Ishikawa (cell line): ENCODE measurements around the gene POLR1E.

Experiments
- CEBPB ChIP-seq: IDR thresholded peaks from 2 replicates; pipeline ENCODE4 v1.6.1; 2012
- CREB1 ChIP-seq: IDR thresholded peaks from 2 replicates; pipeline ENCODE4 v1.6.1; 2012; ENCODE audit warnings: low read depth
- EGR1 ChIP-seq: IDR thresholded peaks from 2 replicates; pipeline ENCODE4 v1.6.1; 2012
- EP300 ChIP-seq: IDR thresholded peaks from 2 replicates; pipeline ENCODE4 v1.6.1; 2012; ENCODE audit warnings: borderline replicate concordance
- FOXM1 ChIP-seq: IDR thresholded peaks from 2 replicates; pipeline ENCODE4 v1.6.1; 2012; ENCODE audit warnings: low read depth, borderline replicate concordance
- MAX ChIP-seq: IDR thresholded peaks from 2 replicates; pipeline ENCODE4 v1.6.1; 2012
- NFIC ChIP-seq: IDR thresholded peaks from 2 replicates; pipeline ENCODE4 v1.6.1; 2012
- RAD21 ChIP-seq: IDR thresholded peaks from 2 replicates; pipeline ENCODE4 v1.6.1; 2012; ENCODE audit warnings: low read depth
- REST ChIP-seq: IDR thresholded peaks from 2 replicates; pipeline ENCODE4 v1.6.1; 2012; ENCODE audit warnings: low read depth, mild to moderate bottlenecking
- TAF1 ChIP-seq: IDR thresholded peaks from 2 replicates; pipeline ENCODE4 v1.6.1; 2012; ENCODE audit warnings: low read depth, mild to moderate bottlenecking
- TCF12 ChIP-seq: IDR thresholded peaks from 2 replicates; pipeline ENCODE4 v1.6.1; 2012; ENCODE audit warnings: low read depth
- TEAD4 ChIP-seq: IDR thresholded peaks from 2 replicates; pipeline ENCODE4 v1.6.1; 2012
- USF1 ChIP-seq: IDR thresholded peaks from 2 replicates; pipeline ENCODE4 v1.6.1; 2012
- YY1 ChIP-seq: IDR thresholded peaks from 2 replicates; pipeline ENCODE4 v1.6.1; 2012; ENCODE audit warnings: low read depth
- ZBTB7A ChIP-seq: IDR thresholded peaks from 2 replicates; pipeline ENCODE4 v1.6.1; 2012; ENCODE audit warnings: low read depth

The POLR1E gene

GRCh38 chr9:37508834-37509206 is 23.1 kb downstream of the POLR1E start:
- no peak for TF ChIP-seq FOXM1
- TF ChIP-seq TCF12 = no peak
- TF ChIP-seq EP300 = no peak
- no peak for TF ChIP-seq NFIC
- TF ChIP-seq YY1 = no peak
- TF ChIP-seq RAD21 = no peak
- no peak for TF ChIP-seq CEBPB
- no peak for TF ChIP-seq ZBTB7A
- no peak for TF ChIP-seq TEAD4
- TF ChIP-seq REST = no peak
- TF ChIP-seq MAX = no peak
- no peak for TF ChIP-seq USF1
- TF ChIP-seq CREB1 = no peak
- TF ChIP-seq EGR1 = no peak
- no peak for TF ChIP-seq TAF1

- TF ChIP-seq TAF1 = no peak
- no peak for TF ChIP-seq REST
- no peak for TF ChIP-seq EGR1
- TF ChIP-seq USF1 = no peak
- TF ChIP-seq MAX = no peak
- TF ChIP-seq TCF12 = no peak
- TF ChIP-seq CEBPB = no peak
- no peak for TF ChIP-seq NFIC
- TF ChIP-seq TEAD4 = no peak
- TF ChIP-seq CREB1 = no peak
These were observed 23.8 kb downstream of the POLR1E start for GRCh38 chr9:37509536-37509935.

- peak; percentile 25; the same call in 1 of the 2 replicates for TF ChIP-seq RAD21
- TF ChIP-seq FOXM1 = no peak
- no peak for TF ChIP-seq ZBTB7A
These were observed 25.6 kb downstream of the POLR1E start for GRCh38 chr9:37511016-37512010.

GRCh38 chr9:37512437-37512836 is 26.7 kb downstream of the POLR1E start:
- TF ChIP-seq EP300 = no peak

- TF ChIP-seq TEAD4 (no peak), RAD21 (no peak), TCF12 (no peak), MAX (no peak), NFIC (no peak), EGR1 (no peak), CREB1 (no peak), USF1 (no peak), CEBPB (no peak), TAF1 (no peak)
These were observed 29.3 kb downstream of the POLR1E start for GRCh38 chr9:37514999-37515398.

GRCh38 chr9:37515620-37516258 is 30.0 kb downstream of the POLR1E start:
- TF ChIP-seq YY1 (no peak), TEAD4 (no peak), EGR1 (no peak), CEBPB (no peak), CREB1 (no peak), TAF1 (no peak), REST (no peak), NFIC (no peak), EP300 (no peak), RAD21 (no peak), ZBTB7A (no peak), FOXM1 (no peak), MAX (no peak), TCF12 (no peak), USF1 (no peak)
